HG03139 (cell line): Measurements from ENCODE around the gene MAPK8IP3.

Source experiments
- ATAC-seq: cut with Tn5 transposase; IDR thresholded peaks from one replicate; pipeline ENCODE4 v1.9.1; 2021; ENCODE audit not compliant: unreplicated experiment

Gene MAPK8IP3

GRCh38 chr16:1734123-1734522 lies 28.1 kb downstream of the MAPK8IP3 start:
- ATAC-seq: no peak

- no peak for ATAC-seq
Observed at GRCh38 chr16:1734816-1735215, 28.8 kb downstream of the MAPK8IP3 start.

- no peak for ATAC-seq
Observed at GRCh38 chr16:1740234-1740633, 34.2 kb downstream of the MAPK8IP3 start.

- no peak for ATAC-seq
Observed at GRCh38 chr16:1740781-1741490, 34.9 kb downstream of the MAPK8IP3 start.

GRCh38 chr16:1741553-1742165 lies 35.7 kb downstream of the MAPK8IP3 start:
- no peak for ATAC-seq

- ATAC-seq: no peak
Observed at GRCh38 chr16:1743376-1744337, 37.7 kb downstream of the MAPK8IP3 start.

GRCh38 chr16:1744338-1744840 lies 38.4 kb downstream of the MAPK8IP3 start:
- ATAC-seq: no peak

GRCh38 chr16:1745181-1745899 lies 39.3 kb downstream of the MAPK8IP3 start:
- ATAC-seq: no peak

- no peak for ATAC-seq
Observed at GRCh38 chr16:1745900-1746692, 40.1 kb downstream of the MAPK8IP3 start.

- ATAC-seq: no peak
Observed at GRCh38 chr16:1746693-1747195, 40.7 kb downstream of the MAPK8IP3 start.

- ATAC-seq: no peak
Observed at GRCh38 chr16:1747934-1748333, 41.9 kb downstream of the MAPK8IP3 start.

- no peak for ATAC-seq
Observed at GRCh38 chr16:1749152-1750117, 43.4 kb downstream of the MAPK8IP3 start.

- ATAC-seq: no peak
Observed at GRCh38 chr16:1751946-1752345, 46.0 kb downstream of the MAPK8IP3 start.

- no peak for ATAC-seq
Observed at GRCh38 chr16:1752853-1753252, 46.9 kb downstream of the MAPK8IP3 start.

- no peak for ATAC-seq
Observed at GRCh38 chr16:1754204-1754603, 48.2 kb downstream of the MAPK8IP3 start.

- ATAC-seq: no peak
Observed at GRCh38 chr16:1757714-1758461, 51.9 kb downstream of the MAPK8IP3 start.

GRCh38 chr16:1758923-1759322 lies 52.9 kb downstream of the MAPK8IP3 start:
- ATAC-seq: no peak

- ATAC-seq: no peak
Observed at GRCh38 chr16:1759511-1759910, 53.5 kb downstream of the MAPK8IP3 start.
